ENCODE results near the gene GNS. TPM values are rescaled to one million over a fixed set of nuclear protein-coding genes. Genes with fewer than 3 reads are reported as not detected.

The GNS gene
- polyA plus RNA-seq, 1 donor from 2014 or later: 39.0 TPM

- Histone ChIP-seq H3K9me2 (ENCODE audit: insufficient read depth, low read length) (no peaks in the 10 kb centered on the region), H3K4me3 (ENCODE audit: low read length) (no peak overlapping the region), H3K9ac (ENCODE audit: low read length) (no peak overlapping the region), H3K4me2 (ENCODE audit: low read length) (no peak overlapping the region), H3K79me2 (replicated peaks; ENCODE audit: insufficient read depth, low read length) (no peaks in the 10 kb centered on the region), H2AFZ (ENCODE audit: low read depth, low read length) (no peak overlapping the region), H3K27ac (ENCODE audit: low read length) (no peak overlapping the region), H3K36me3 (ENCODE audit: insufficient read depth, low read length) (no peaks in the 10 kb centered on the region), H3K9me3 (ENCODE audit: low read length) (no peaks in the 10 kb centered on the region), H3F3A (ENCODE audit: insufficient read depth, low read length, poor library complexity, severe bottlenecking) (no peaks in the 10 kb centered on the region), H3K27me3 (ENCODE audit: insufficient read depth, low read depth, low read length) (no peaks in the 10 kb centered on the region), H4K20me1 (ENCODE audit: insufficient read depth) (no peaks in the 10 kb centered on the region)
- TF ChIP-seq EP300 (conservative IDR thresholded peaks at IDR 0.05; ENCODE audit: poor library complexity, severe bottlenecking) (no peak), SMC3 (conservative IDR thresholded peaks at IDR 0.05; ENCODE audit: poor library complexity) (no peak), MXI1 (conservative IDR thresholded peaks at IDR 0.05; ENCODE audit: poor library complexity, severe bottlenecking) (no peak), RAD21 (conservative IDR thresholded peaks at IDR 0.05) (no peak), EZH2 (IDR thresholded peaks at IDR 0.05; ENCODE audit: borderline replicate concordance, insufficient read depth, low read length, poor library complexity, severe bottlenecking) (no peak), POLR2AphosphoS5 (IDR thresholded peaks at IDR 0.05) (no peak), TAF1 (IDR thresholded peaks at IDR 0.05; ENCODE audit: low read depth) (no peak)
- TF ChIP-seq, protein P1, sequence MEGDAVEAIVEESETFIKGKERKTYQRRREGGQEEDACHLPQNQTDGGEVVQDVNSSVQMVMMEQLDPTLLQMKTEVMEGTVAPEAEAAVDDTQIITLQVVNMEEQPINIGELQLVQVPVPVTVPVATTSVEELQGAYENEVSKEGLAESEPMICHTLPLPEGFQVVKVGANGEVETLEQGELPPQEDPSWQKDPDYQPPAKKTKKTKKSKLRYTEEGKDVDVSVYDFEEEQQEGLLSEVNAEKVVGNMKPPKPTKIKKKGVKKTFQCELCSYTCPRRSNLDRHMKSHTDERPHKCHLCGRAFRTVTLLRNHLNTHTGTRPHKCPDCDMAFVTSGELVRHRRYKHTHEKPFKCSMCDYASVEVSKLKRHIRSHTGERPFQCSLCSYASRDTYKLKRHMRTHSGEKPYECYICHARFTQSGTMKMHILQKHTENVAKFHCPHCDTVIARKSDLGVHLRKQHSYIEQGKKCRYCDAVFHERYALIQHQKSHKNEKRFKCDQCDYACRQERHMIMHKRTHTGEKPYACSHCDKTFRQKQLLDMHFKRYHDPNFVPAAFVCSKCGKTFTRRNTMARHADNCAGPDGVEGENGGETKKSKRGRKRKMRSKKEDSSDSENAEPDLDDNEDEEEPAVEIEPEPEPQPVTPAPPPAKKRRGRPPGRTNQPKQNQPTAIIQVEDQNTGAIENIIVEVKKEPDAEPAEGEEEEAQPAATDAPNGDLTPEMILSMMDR (IDR thresholded peaks at IDR 0.05; ENCODE audit: poor library complexity, severe bottlenecking): no peak
- TF ChIP-seq, protein P2, sequence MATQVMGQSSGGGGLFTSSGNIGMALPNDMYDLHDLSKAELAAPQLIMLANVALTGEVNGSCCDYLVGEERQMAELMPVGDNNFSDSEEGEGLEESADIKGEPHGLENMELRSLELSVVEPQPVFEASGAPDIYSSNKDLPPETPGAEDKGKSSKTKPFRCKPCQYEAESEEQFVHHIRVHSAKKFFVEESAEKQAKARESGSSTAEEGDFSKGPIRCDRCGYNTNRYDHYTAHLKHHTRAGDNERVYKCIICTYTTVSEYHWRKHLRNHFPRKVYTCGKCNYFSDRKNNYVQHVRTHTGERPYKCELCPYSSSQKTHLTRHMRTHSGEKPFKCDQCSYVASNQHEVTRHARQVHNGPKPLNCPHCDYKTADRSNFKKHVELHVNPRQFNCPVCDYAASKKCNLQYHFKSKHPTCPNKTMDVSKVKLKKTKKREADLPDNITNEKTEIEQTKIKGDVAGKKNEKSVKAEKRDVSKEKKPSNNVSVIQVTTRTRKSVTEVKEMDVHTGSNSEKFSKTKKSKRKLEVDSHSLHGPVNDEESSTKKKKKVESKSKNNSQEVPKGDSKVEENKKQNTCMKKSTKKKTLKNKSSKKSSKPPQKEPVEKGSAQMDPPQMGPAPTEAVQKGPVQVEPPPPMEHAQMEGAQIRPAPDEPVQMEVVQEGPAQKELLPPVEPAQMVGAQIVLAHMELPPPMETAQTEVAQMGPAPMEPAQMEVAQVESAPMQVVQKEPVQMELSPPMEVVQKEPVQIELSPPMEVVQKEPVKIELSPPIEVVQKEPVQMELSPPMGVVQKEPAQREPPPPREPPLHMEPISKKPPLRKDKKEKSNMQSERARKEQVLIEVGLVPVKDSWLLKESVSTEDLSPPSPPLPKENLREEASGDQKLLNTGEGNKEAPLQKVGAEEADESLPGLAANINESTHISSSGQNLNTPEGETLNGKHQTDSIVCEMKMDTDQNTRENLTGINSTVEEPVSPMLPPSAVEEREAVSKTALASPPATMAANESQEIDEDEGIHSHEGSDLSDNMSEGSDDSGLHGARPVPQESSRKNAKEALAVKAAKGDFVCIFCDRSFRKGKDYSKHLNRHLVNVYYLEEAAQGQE (IDR thresholded peaks at IDR 0.05; ENCODE audit: borderline replicate concordance): no peak
These were observed 51.3 kb downstream of the GNS start for GRCh38 chr12:64707926-64708325.

- TF ChIP-seq EZH2 (IDR thresholded peaks at IDR 0.05; ENCODE audit: borderline replicate concordance, insufficient read depth, low read length, poor library complexity, severe bottlenecking) (no peak), SMC3 (conservative IDR thresholded peaks at IDR 0.05; ENCODE audit: poor library complexity) (no peak), POLR2AphosphoS5 (IDR thresholded peaks at IDR 0.05) (no peak), MXI1 (conservative IDR thresholded peaks at IDR 0.05; ENCODE audit: poor library complexity, severe bottlenecking) (no peak), RAD21 (conservative IDR thresholded peaks at IDR 0.05) (no peak), EP300 (conservative IDR thresholded peaks at IDR 0.05; ENCODE audit: poor library complexity, severe bottlenecking) (no peak), TAF1 (IDR thresholded peaks at IDR 0.05; ENCODE audit: low read depth) (no peak)
- TF ChIP-seq, protein P2 (IDR thresholded peaks at IDR 0.05; ENCODE audit: borderline replicate concordance): no peak
- TF ChIP-seq, protein P1 (IDR thresholded peaks at IDR 0.05; ENCODE audit: poor library complexity, severe bottlenecking): no peak
- H3K4me2 ChIP-seq (ENCODE audit: low read length): no peak overlapping the region
- no peaks in the 10 kb centered on the region for H3K9me3 ChIP-seq (ENCODE audit: low read length)
These were observed 51.8 kb downstream of the GNS start for GRCh38 chr12:64707362-64707761.

More at GRCh38 chr12:64707362-64707761, 51.8 kb downstream of the GNS start:
- no peaks in the 10 kb centered on the region for H4K20me1 ChIP-seq (ENCODE audit: insufficient read depth)
- H3K79me2 ChIP-seq (replicated peaks; ENCODE audit: insufficient read depth, low read length): no peaks in the 10 kb centered on the region
- H3K36me3 ChIP-seq (ENCODE audit: insufficient read depth, low read length): no peaks in the 10 kb centered on the region
- no peaks in the 10 kb centered on the region for H3F3A ChIP-seq (ENCODE audit: insufficient read depth, low read length, poor library complexity, severe bottlenecking)
- H3K27me3 ChIP-seq (ENCODE audit: insufficient read depth, low read depth, low read length): no peaks in the 10 kb centered on the region
- no peak overlapping the region for H3K27ac ChIP-seq (ENCODE audit: low read length)
- no peak overlapping the region for H3K4me3 ChIP-seq (ENCODE audit: low read length)
- no peak overlapping the region for H3K9ac ChIP-seq (ENCODE audit: low read length)
- H3K9me2 ChIP-seq (ENCODE audit: insufficient read depth, low read length): no peaks in the 10 kb centered on the region
- no peak overlapping the region for H2AFZ ChIP-seq (ENCODE audit: low read depth, low read length)
